ENCODE data around the gene CFAP46.

DNA sequence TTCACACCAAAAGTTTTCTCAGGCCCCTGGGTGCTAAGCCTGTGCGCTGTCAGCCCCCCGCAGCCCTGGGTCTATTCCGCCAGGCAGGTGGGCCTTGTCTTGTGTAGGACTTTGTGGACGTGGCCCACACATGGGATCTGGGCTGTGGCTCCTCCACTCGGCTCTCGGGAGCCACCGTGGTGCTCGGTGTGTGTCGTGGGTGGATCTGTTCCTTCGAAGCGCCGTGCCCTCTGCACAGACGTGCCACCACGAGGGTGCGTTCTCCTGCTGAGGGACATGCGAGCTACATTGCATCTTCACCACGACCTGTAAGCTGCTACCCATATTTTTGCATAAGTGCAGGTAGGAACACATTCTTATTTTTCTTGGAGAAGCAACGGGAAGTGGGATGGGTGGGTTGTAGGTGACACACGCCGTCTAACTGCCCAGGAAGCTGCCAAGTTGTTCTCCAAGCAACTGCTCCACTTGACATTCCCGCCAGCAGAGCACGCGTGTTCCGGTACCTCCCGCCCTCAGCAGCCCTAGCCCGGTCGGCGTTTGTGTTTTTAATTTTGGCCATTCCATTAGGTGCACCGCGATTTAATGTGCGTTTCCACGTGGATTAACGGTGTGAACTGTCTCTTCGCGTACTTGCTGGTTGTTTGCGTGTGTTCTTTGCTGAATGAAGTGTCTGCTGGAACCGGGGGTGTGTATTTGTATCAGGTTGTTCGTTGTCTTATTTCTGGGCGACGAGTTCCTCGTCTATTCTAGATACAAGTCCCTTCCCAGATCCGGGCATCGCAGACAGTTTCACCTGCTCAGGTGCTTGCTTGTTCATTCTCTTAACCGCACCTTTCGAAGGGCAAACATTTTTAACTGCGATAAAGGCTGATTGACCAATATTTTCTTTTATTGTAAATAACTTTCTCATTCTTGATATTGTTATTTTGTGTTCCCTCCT lies 47.4 kb upstream of the CFAP46 start:
- TF ChIP-seq, protein P1, sequence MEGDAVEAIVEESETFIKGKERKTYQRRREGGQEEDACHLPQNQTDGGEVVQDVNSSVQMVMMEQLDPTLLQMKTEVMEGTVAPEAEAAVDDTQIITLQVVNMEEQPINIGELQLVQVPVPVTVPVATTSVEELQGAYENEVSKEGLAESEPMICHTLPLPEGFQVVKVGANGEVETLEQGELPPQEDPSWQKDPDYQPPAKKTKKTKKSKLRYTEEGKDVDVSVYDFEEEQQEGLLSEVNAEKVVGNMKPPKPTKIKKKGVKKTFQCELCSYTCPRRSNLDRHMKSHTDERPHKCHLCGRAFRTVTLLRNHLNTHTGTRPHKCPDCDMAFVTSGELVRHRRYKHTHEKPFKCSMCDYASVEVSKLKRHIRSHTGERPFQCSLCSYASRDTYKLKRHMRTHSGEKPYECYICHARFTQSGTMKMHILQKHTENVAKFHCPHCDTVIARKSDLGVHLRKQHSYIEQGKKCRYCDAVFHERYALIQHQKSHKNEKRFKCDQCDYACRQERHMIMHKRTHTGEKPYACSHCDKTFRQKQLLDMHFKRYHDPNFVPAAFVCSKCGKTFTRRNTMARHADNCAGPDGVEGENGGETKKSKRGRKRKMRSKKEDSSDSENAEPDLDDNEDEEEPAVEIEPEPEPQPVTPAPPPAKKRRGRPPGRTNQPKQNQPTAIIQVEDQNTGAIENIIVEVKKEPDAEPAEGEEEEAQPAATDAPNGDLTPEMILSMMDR (IDR thresholded peaks at IDR 0.05) = no peak
- TF ChIP-seq EP300 (IDR thresholded peaks at IDR 0.05) = no peak

All from ovary (tissue), 3 donors.